ENCODE data around the gene FNDC10.

GRCh38 chr1:1598051-1598719, 1.8 kb downstream of the FNDC10 start:
- no peak for TF ChIP-seq CTCF (IDR thresholded peaks at IDR 0.05)
- TF ChIP-seq POLR2AphosphoS5 (IDR thresholded peaks at IDR 0.05): no peak
- no peak for TF ChIP-seq POLR2A (IDR thresholded peaks at IDR 0.05)

Data from upper lobe of left lung (tissue), 4 donors.